ENCODE data around the gene TET2.

Gene TET2

GRCh38 chr4:105170711-105171110 is 24.0 kb downstream of the TET2 start:
- no peak for DNase-seq
- no peaks in the 10 kb centered on the region for H3K36me3 ChIP-seq
- no peaks in the 10 kb centered on the region for H3K9me3 ChIP-seq
- H3K4me1 ChIP-seq: peaks cover 0 to 19% (median 2%) of the 10 kb centered on the region in 4 donors
- intact Hi-C loops (cut with DNase I; ENCODE audit: low total_unique reads): no loop called here
- H3K4me3 ChIP-seq: no peak overlapping the region
- no peaks in the 10 kb centered on the region for H3K27me3 ChIP-seq
- no peak overlapping the region for H3K27ac ChIP-seq
- TF ChIP-seq CTCF (IDR thresholded peaks at IDR 0.05): no peak

DNA sequence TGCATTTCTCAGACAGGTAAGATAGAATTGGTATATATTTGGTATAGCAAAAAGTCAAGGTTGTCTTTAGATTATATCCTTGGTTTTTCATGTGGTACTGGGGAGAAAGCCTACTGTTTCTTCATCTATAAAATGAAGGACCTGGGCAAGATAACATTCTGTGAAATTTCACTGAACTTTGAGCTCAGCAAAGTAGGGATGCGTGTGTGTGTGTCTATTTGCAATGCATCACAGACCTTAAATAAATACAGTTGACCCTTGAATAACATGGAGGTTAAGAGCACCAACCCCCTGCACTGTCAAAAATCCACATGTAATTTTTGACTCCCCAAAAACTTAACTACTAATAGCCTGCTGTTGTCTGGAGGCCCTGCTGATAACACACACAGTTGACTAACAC is 25.2 kb downstream of the TET2 start:
- DNase-seq: no peak
- Histone ChIP-seq H3K9me3 (no peaks in the 10 kb centered on the region), H3K36me3 (no peaks in the 10 kb centered on the region), H3K27ac (no peak overlapping the region), H3K4me1 (peaks cover 0 to 19% (median 2%) of the 10 kb centered on the region in 4 donors), H3K27me3 (no peaks in the 10 kb centered on the region), H3K4me3 (no peak overlapping the region)
- intact Hi-C loops (cut with DNase I; ENCODE audit: low total_unique reads): no loop called here
- TF ChIP-seq CTCF (IDR thresholded peaks at IDR 0.05): no peak

DNA sequence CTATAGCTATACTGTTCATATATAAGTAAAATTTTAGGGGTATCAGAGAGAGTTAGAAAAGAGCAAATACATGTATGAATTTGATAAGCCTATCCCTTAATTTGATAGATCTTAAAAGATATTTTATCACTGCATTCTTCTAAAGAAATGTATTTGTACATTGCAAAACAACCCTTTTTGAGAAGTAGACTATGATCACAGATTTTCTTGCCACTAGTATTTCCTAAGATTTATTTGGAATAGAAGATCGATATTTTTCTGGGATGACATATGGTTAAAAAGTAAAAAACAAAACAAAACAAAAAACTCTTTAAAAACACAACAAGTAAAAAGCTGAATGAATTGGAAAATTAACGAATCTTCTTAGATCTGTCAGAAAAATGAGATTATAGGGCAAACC is 27.4 kb downstream of the TET2 start:
- no peaks in the 10 kb centered on the region for H3K9me3 ChIP-seq
- no peak overlapping the region for H3K4me3 ChIP-seq
- intact Hi-C loops (cut with DNase I; ENCODE audit: low total_unique reads): no loop called here
- H3K27me3 ChIP-seq: no peaks in the 10 kb centered on the region
- H3K4me1 ChIP-seq: peaks cover 0 to 22% (median 2%) of the 10 kb centered on the region in 4 donors
- no peak for DNase-seq
- no peak overlapping the region for H3K27ac ChIP-seq
- TF ChIP-seq CTCF (IDR thresholded peaks at IDR 0.05): no peak
- no peaks in the 10 kb centered on the region for H3K36me3 ChIP-seq

GRCh38 chr4:105179539-105180401 is 33.1 kb downstream of the TET2 start:
- no peak for DNase-seq
- H3K9me3 ChIP-seq: no peaks in the 10 kb centered on the region
- no peak for TF ChIP-seq CTCF (IDR thresholded peaks at IDR 0.05)
- no peaks in the 10 kb centered on the region for H3K27me3 ChIP-seq
- H3K36me3 ChIP-seq: no peaks in the 10 kb centered on the region
- no peak overlapping the region for H3K4me3 ChIP-seq
- intact Hi-C loops (cut with DNase I; ENCODE audit: low total_unique reads): no loop called here
- H3K27ac ChIP-seq: no peak overlapping the region
- H3K4me1 ChIP-seq: peaks cover 0 to 32% (median 4%) of the 10 kb centered on the region in 4 donors

DNA sequence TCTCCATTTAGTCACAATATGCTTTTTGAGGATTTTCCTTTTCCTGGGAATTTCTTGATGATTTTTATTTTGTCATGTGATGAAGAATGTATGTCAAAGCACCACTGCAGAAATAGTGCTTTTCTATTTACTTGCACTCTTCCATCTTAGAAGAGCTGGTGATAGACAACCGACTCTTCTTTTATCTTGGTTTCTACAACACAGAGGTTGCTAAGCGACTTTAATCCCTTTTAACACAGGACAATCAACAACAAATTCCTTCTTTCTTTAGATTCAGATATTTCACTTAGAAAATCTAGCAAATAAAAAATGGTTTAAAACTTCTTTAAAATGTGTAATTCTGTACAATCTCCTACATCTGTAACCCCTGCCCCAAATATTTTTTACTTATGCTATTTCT is 34.6 kb downstream of the TET2 start:
- intact Hi-C loops (cut with DNase I; ENCODE audit: low total_unique reads): no loop called here
- H3K9me3 ChIP-seq: no peaks in the 10 kb centered on the region
- H3K27me3 ChIP-seq: no peaks in the 10 kb centered on the region
- peaks cover 0 to 32% (median 4%) of the 10 kb centered on the region in 4 donors for H3K4me1 ChIP-seq
- no peak overlapping the region for H3K27ac ChIP-seq
- DNase-seq: no peak
- H3K36me3 ChIP-seq: no peaks in the 10 kb centered on the region
- TF ChIP-seq CTCF (IDR thresholded peaks at IDR 0.05): no peak
- no peak overlapping the region for H3K4me3 ChIP-seq
